Thoracic aorta (tissue), 2 donors: ENCODE data around the gene GGT6. TPM values are rescaled to one million over a fixed set of nuclear protein-coding genes. Genes with fewer than 3 reads are reported as not detected.
A peak's percentile ranks its signal among the peaks of the same experiment; 100 is the strongest.

ENCODE experiments used
- ATAC-seq: fragments of 150-250 bp; one replicate; pipeline ENCODE4 v1.8.0; 2017; ENCODE audit warnings: low read depth; ENCODE audit not compliant: insufficient number of reproducible peaks, low FRiP score
- DNase-seq: peaks from one replicate; pipeline ENCODE4 v3.0.0-alpha.2; 2020; ENCODE audit warnings: low spot score
- H3K27ac ChIP-seq, 2 donors: fragments of 200-600 bp; sonication (generic); 1 replicate in 1 of 2; 2 replicates in 1 of 2; pipeline ENCODE4 v1.5.1; 2016; ENCODE audit warnings: mild to moderate bottlenecking in 2 of 2, moderate library complexity in 2 of 2
- H3K27me3 ChIP-seq: fragments of 200-600 bp; sonication (generic); replicated peaks from 2 replicates; pipeline ENCODE4 v1.6.0; 2016; ENCODE audit warnings: mild to moderate bottlenecking; ENCODE audit not compliant: insufficient read depth
- H3K36me3 ChIP-seq: fragments of 200-600 bp; sonication (generic); one replicate; pipeline ENCODE4 v1.5.1; 2016
- H3K4me1 ChIP-seq, 2 donors: fragments of 200-600 bp; sonication (generic); 1 replicate in 1 of 2; 2 replicates in 1 of 2; pipeline versions ENCODE4 v1.5.1 to v1.6.0; 2016; ENCODE audit warnings: low read depth in 2 of 2, mild to moderate bottlenecking in 1 of 2; ENCODE audit not compliant: control insufficient read depth in 1 of 2
- H3K4me3 ChIP-seq: fragments of 200-600 bp; sonication (generic); 2 replicates; pipeline ENCODE4 v1.5.1; 2016; ENCODE audit warnings: mild to moderate bottlenecking
- H3K9me3 ChIP-seq: fragments of 200-600 bp; sonication (generic); 2 replicates; pipeline ENCODE4 v1.5.1; 2016
- total RNA-seq, 2 donors: library from RNA; depleted of rRNA; stranded (reverse); fragments of >200 nt; gene quantifications; one replicate each; pipeline versions ENCODE4 v1.1.0 to v1.2.3, GENCODE V29; 2016
- TF ChIP-seq, protein P1 (sequence below): fragments of 200-600 bp; sonication (generic); IDR thresholded peaks from one replicate; pipeline ENCODE4 v1.5.1; 2019; ENCODE audit warnings: antibody characterized with exemption

GGT6 gene
- total RNA-seq, 2 donors from 2014 or later, result not detected

DNA sequence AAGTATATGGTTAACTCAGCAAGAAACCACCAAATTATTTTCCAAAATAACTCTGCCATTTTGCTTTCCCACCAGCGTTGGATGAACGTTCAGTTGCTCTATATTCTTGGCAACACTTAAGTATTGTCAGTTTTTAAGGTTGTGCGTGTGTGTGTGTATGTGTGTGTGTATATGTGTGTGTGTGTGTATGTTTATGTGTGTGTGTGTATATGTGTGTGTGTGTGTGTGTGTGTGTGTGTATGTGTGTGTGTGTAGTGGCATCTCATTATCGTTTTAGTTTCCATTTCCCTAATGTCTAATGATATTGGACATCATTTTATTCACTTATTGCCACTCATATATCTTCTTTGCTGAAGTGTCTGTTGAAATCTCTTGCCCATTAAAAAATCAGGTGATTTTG is 12.7 kb upstream of the GGT6 start:
- TF ChIP-seq, protein P1, sequence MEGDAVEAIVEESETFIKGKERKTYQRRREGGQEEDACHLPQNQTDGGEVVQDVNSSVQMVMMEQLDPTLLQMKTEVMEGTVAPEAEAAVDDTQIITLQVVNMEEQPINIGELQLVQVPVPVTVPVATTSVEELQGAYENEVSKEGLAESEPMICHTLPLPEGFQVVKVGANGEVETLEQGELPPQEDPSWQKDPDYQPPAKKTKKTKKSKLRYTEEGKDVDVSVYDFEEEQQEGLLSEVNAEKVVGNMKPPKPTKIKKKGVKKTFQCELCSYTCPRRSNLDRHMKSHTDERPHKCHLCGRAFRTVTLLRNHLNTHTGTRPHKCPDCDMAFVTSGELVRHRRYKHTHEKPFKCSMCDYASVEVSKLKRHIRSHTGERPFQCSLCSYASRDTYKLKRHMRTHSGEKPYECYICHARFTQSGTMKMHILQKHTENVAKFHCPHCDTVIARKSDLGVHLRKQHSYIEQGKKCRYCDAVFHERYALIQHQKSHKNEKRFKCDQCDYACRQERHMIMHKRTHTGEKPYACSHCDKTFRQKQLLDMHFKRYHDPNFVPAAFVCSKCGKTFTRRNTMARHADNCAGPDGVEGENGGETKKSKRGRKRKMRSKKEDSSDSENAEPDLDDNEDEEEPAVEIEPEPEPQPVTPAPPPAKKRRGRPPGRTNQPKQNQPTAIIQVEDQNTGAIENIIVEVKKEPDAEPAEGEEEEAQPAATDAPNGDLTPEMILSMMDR, result no peak
- Histone ChIP-seq H3K36me3 (no peaks in the 10 kb centered on the region), H3K27me3 (no peaks in the 10 kb centered on the region), H3K27ac (no peak overlapping the region), H3K4me3 (no peak overlapping the region), H3K4me1 (no peaks in the 10 kb centered on the region), H3K9me3 (no peaks in the 10 kb centered on the region)
- ATAC-seq, result no peak
- no peak for DNase-seq

- H3K36me3 ChIP-seq, result no peaks in the 10 kb centered on the region
- H3K27me3 ChIP-seq, result no peaks in the 10 kb centered on the region
- H3K4me3 ChIP-seq, result no peak overlapping the region
- H3K27ac ChIP-seq, result no peak overlapping the region
- no peak for ATAC-seq
- H3K4me1 ChIP-seq, result no peaks in the 10 kb centered on the region
- no peaks in the 10 kb centered on the region for H3K9me3 ChIP-seq
- DNase-seq, result no peak
- TF ChIP-seq, protein P1, result no peak
Measured at GRCh38 chr17:4572131-4572530, 11.8 kb upstream of the GGT6 start.

- no peak for DNase-seq
- TF ChIP-seq, protein P1, result no peak
Measured at GRCh38 chr17:4569591-4569990, 9.2 kb upstream of the GGT6 start.

DNA sequence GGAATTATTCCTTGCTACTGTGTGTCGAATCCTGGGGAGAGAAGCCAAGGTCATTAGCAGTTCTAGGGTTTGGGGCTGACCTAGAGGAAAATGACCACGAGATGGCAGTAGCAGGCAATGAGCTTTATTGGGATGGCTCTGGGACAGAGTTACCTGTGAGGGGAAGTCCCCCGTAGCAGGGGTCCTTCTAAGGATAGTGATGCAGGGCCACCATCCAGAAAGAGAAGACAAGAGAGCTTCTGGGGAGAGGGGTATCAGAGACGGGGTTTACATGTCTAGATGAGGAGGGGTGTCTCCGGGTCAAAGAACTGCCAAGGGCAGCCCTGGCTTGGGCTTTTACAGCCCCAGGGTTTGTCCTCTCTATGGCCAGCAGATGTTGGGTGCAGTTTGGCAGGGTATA is 6.4 kb upstream of the GGT6 start:
- Histone ChIP-seq H3K9me3 (no peaks in the 10 kb centered on the region), H3K27ac (no peak overlapping the region), H3K4me3 (no peak overlapping the region), H3K36me3 (no peaks in the 10 kb centered on the region), H3K27me3 (no peaks in the 10 kb centered on the region), H3K4me1 (peaks cover 0 to 25% of the 10 kb centered on the region in 2 donors)
- DNase-seq (no peak), ATAC-seq (no peak)
- TF ChIP-seq, protein P1, result peak; percentile 54

More at GRCh38 chr17:4569591-4569990, 9.2 kb upstream of the GGT6 start:
- Histone ChIP-seq H3K27me3 (no peaks in the 10 kb centered on the region), H3K9me3 (no peaks in the 10 kb centered on the region), H3K36me3 (no peaks in the 10 kb centered on the region), H3K4me3 (no peak overlapping the region), H3K4me1 (peaks cover 0 to 8% of the 10 kb centered on the region in 2 donors), H3K27ac (no peak overlapping the region)
- ATAC-seq, result no peak

DNA sequence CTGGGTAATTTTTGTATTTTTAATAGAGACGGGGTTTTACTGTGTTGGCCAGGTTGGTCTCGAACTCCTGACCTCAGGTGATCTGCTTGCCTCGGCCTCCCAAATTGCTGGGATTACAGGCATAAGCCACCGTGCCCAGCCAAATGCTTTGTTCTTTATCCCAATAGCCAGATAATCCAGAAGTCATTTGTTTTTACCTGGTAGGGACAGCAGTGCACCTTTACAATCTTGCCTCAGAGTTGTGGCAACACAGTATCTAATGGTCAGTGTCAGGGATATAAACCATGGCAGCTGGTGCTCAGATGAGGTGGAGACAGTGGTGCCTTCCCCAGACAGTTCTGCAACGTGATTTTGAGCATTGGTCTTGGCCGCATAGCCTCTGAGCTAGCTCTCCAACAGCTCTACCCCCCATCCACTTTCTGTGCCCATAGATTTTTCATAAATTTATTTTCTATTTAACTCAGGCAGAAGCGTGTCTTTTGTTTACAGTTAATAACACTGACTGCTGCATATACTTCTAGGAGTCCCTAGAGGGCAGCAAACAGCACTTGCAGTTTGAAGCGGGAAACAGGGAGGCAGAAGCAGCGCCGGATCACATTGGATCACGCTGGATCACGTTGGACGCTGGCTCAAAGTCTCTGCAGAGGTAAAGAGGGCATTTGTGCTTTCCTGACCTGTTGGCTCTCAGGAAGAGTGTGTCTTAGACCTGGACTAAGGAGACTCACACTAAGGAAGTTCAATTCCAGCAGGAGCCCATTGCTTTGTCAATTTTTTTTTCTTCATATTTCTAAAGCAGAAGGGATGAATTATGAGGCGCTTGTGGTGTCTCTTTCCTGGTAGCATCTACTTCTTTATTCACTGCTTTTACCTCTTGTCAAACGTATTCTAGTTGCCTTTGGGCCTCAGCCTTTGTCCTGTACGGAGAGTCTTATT is 5.1 kb upstream of the GGT6 start:
- ATAC-seq (no peak), DNase-seq (no peak)
- Histone ChIP-seq H3K4me3 (no peak overlapping the region), H3K9me3 (no peaks in the 10 kb centered on the region), H3K27ac (no peak overlapping the region), H3K27me3 (no peaks in the 10 kb centered on the region), H3K36me3 (no peaks in the 10 kb centered on the region), H3K4me1 (peaks cover 0 to 38% of the 10 kb centered on the region in 2 donors)
- TF ChIP-seq, protein P1, result peak; percentile 67
